Measurements from ENCODE around the gene ICOS.

Gene ICOS

DNA sequence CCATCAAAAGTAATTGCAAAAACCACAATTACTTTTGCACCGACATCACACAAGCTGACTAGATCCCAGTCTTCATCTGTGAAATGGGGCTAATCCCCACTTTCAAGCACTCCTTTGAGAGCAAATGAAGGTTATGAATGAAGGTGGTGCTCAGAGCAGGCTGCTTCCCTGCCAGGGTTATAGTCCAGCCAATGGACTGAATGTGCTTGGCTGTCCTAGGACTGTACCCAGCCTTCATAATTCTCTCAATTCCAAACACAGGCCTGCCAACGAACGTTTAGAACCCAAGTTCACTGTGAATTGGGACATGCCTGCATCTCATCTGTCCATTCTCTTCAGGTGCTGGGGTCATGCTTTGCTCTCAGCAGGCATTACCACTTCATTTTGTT, 27.8 kb upstream of the ICOS start (continued):
- no peak for TF ChIP-seq ZFP3 (CRISPR knock-in tag; IDR thresholded peaks at IDR 0.05)
- TF ChIP-seq TCF4 (CRISPR knock-in tag; IDR thresholded peaks at IDR 0.05; ENCODE audit: borderline replicate concordance) = no peak
- TF ChIP-seq, protein P1, sequence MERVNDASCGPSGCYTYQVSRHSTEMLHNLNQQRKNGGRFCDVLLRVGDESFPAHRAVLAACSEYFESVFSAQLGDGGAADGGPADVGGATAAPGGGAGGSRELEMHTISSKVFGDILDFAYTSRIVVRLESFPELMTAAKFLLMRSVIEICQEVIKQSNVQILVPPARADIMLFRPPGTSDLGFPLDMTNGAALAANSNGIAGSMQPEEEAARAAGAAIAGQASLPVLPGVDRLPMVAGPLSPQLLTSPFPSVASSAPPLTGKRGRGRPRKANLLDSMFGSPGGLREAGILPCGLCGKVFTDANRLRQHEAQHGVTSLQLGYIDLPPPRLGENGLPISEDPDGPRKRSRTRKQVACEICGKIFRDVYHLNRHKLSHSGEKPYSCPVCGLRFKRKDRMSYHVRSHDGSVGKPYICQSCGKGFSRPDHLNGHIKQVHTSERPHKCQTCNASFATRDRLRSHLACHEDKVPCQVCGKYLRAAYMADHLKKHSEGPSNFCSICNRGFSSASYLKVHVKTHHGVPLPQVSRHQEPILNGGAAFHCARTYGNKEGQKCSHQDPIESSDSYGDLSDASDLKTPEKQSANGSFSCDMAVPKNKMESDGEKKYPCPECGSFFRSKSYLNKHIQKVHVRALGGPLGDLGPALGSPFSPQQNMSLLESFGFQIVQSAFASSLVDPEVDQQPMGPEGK (CRISPR knock-in tag; IDR thresholded peaks at IDR 0.05; ENCODE audit: borderline replicate concordance) = no peak
- no peak for TF ChIP-seq ARNTL (CRISPR knock-in tag; IDR thresholded peaks at IDR 0.05; ENCODE audit: borderline replicate concordance, low read depth)
- no peak for TF ChIP-seq ZNF8 (CRISPR knock-in tag; IDR thresholded peaks at IDR 0.05)
- TF ChIP-seq ESRRG (CRISPR knock-in tag; IDR thresholded peaks at IDR 0.05) = no peak
- no peak for TF ChIP-seq ZNF70 (CRISPR knock-in tag; IDR thresholded peaks at IDR 0.05)
- TF ChIP-seq SNAI2 (CRISPR knock-in tag; IDR thresholded peaks at IDR 0.05) = no peak
- no peak for TF ChIP-seq PPARA (CRISPR knock-in tag; IDR thresholded peaks at IDR 0.05; ENCODE audit: borderline replicate concordance)

- peak; percentile 94 for ATAC-seq
Observed at GRCh38 chr2:203909261-203909967, 27.1 kb upstream of the ICOS start.

DNA sequence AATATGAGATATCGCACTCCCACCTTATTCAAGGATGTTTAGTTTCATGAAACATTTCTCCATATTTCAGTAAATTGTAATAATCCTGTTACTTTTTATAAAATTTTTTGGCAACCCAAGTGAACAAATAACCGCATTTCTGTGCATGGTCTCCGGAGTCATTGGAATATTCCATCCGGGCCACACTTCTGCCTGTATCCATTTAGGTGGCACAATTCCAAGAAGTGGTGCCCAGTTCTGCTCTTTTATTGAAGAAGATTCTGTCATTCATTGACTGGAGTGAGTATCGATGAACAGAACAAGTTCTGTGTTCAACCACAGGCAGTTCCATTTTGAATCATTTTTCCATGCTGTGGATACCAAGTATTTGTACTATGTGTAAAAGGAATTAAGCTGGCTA, 26.6 kb upstream of the ICOS start:
- TF ChIP-seq OSR1 (CRISPR knock-in tag; IDR thresholded peaks at IDR 0.05) = no peak
- no peak for TF ChIP-seq ZNF565 (CRISPR knock-in tag; conservative IDR thresholded peaks at IDR 0.05; ENCODE audit: low read depth)
- no peak for TF ChIP-seq ZNF70 (CRISPR knock-in tag; IDR thresholded peaks at IDR 0.05)
- TF ChIP-seq ESRRG (CRISPR knock-in tag; IDR thresholded peaks at IDR 0.05) = no peak
- no peak for TF ChIP-seq CREB5 (CRISPR knock-in tag; IDR thresholded peaks at IDR 0.05; ENCODE audit: low read depth)
- no peak for TF ChIP-seq ISL1 (CRISPR knock-in tag; IDR thresholded peaks at IDR 0.05)
- no peak for TF ChIP-seq TOX (CRISPR knock-in tag; IDR thresholded peaks at IDR 0.05; ENCODE audit: borderline replicate concordance)
- no peak for TF ChIP-seq BACH2 (CRISPR knock-in tag; IDR thresholded peaks at IDR 0.05; ENCODE audit: borderline replicate concordance)
- TF ChIP-seq, protein P1 (CRISPR knock-in tag; IDR thresholded peaks at IDR 0.05; ENCODE audit: borderline replicate concordance) = no peak
- peak; percentile 26 for ATAC-seq

More at GRCh38 chr2:203909261-203909967, 27.1 kb upstream of the ICOS start:
- TF ChIP-seq ESRRG (CRISPR knock-in tag; IDR thresholded peaks at IDR 0.05) = no peak
- no peak for TF ChIP-seq ZFP30 (CRISPR knock-in tag; IDR thresholded peaks at IDR 0.05)
- TF ChIP-seq, protein P2, sequence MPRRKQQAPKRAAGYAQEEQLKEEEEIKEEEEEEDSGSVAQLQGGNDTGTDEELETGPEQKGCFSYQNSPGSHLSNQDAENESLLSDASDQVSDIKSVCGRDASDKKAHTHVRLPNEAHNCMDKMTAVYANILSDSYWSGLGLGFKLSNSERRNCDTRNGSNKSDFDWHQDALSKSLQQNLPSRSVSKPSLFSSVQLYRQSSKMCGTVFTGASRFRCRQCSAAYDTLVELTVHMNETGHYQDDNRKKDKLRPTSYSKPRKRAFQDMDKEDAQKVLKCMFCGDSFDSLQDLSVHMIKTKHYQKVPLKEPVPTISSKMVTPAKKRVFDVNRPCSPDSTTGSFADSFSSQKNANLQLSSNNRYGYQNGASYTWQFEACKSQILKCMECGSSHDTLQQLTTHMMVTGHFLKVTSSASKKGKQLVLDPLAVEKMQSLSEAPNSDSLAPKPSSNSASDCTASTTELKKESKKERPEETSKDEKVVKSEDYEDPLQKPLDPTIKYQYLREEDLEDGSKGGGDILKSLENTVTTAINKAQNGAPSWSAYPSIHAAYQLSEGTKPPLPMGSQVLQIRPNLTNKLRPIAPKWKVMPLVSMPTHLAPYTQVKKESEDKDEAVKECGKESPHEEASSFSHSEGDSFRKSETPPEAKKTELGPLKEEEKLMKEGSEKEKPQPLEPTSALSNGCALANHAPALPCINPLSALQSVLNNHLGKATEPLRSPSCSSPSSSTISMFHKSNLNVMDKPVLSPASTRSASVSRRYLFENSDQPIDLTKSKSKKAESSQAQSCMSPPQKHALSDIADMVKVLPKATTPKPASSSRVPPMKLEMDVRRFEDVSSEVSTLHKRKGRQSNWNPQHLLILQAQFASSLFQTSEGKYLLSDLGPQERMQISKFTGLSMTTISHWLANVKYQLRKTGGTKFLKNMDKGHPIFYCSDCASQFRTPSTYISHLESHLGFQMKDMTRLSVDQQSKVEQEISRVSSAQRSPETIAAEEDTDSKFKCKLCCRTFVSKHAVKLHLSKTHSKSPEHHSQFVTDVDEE (CRISPR knock-in tag; IDR thresholded peaks at IDR 0.05) = no peak
- TF ChIP-seq TOX (CRISPR knock-in tag; IDR thresholded peaks at IDR 0.05; ENCODE audit: borderline replicate concordance) = no peak
- no peak for TF ChIP-seq RARB (CRISPR knock-in tag; IDR thresholded peaks at IDR 0.05)
- no peak for TF ChIP-seq ZNF70 (CRISPR knock-in tag; IDR thresholded peaks at IDR 0.05)
- no peak for TF ChIP-seq SNAI2 (CRISPR knock-in tag; IDR thresholded peaks at IDR 0.05)
- no peak for TF ChIP-seq ZC3H10 (CRISPR knock-in tag; IDR thresholded peaks at IDR 0.05)

DNA sequence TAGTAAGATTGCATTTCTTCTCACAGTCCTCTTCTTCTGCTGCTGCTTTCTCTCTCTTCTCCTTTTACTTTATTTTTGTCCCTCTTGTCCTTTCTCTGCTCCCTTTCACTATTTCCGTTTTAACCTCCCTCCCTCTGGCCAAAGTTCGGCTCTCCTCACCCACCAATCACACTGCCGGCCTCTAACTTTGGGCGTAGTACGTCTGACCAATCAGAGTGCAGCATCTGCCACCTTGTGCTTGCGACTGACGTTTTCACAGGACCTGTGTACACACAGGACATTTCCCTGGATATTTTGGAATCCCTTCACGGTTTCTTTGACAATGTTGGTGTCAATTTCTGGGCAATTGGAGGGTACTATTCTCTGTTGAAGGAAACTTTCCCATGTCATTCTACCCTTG, 22.6 kb upstream of the ICOS start:
- TF ChIP-seq, protein P2 (CRISPR knock-in tag; IDR thresholded peaks at IDR 0.05) = no peak
- TF ChIP-seq, protein P3, sequence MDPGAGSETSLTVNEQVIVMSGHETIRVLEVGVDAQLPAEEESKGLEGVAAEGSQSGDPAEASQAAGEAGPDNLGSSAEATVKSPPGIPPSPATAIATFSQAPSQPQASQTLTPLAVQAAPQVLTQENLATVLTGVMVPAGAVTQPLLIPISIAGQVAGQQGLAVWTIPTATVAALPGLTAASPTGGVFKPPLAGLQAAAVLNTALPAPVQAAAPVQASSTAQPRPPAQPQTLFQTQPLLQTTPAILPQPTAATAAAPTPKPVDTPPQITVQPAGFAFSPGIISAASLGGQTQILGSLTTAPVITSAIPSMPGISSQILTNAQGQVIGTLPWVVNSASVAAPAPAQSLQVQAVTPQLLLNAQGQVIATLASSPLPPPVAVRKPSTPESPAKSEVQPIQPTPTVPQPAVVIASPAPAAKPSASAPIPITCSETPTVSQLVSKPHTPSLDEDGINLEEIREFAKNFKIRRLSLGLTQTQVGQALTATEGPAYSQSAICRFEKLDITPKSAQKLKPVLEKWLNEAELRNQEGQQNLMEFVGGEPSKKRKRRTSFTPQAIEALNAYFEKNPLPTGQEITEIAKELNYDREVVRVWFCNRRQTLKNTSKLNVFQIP (CRISPR knock-in tag; IDR thresholded peaks at IDR 0.05; ENCODE audit: borderline replicate concordance, low read depth) = no peak
- TF ChIP-seq ARNTL (CRISPR knock-in tag; IDR thresholded peaks at IDR 0.05; ENCODE audit: borderline replicate concordance, low read depth) = no peak
- no peak for ATAC-seq

All from SK-N-SH treated with all-trans-retinoic acid at 6 μM for 48 hours (cell line).